DND-41 (cell line): Measurements from ENCODE around the gene NDUFA7.

Source experiments
- CTCF ChIP-seq: IDR thresholded peaks from 2 replicates; pipeline ENCODE4 v1.5.1; 2012; ENCODE audit warnings: borderline replicate concordance, low read length, moderate library complexity, mild to moderate bottlenecking; ENCODE audit not compliant: poor library complexity, severe bottlenecking; ENCODE audit errors: extremely low read depth
- EZH2 ChIP-seq: IDR thresholded peaks from 3 replicates; pipeline ENCODE4 v1.6.1; 2012; ENCODE audit warnings: borderline replicate concordance, low read depth, mild to moderate bottlenecking, moderate library complexity, low read length, inconsistent platforms; ENCODE audit not compliant: severe bottlenecking

- TF ChIP-seq CTCF (no peak), EZH2 (no peak)
Observed at GRCh38 chr19:8340341-8341096, 19.3 kb upstream of the NDUFA7 start.
